HG02588 (cell line): ENCODE results near the gene CAP1.
A peak's percentile ranks its signal among the peaks of the same experiment; 100 is the strongest.

Experiments
- ATAC-seq: cut with Tn5 transposase; IDR thresholded peaks from one replicate; pipeline ENCODE4 v1.9.1; 2021; ENCODE audit warnings: mild to moderate bottlenecking, moderate library complexity; ENCODE audit not compliant: unreplicated experiment

Gene CAP1

GRCh38 chr1:40094466-40095110 lies 54.1 kb downstream of the CAP1 start:
- no peak for ATAC-seq

DNA sequence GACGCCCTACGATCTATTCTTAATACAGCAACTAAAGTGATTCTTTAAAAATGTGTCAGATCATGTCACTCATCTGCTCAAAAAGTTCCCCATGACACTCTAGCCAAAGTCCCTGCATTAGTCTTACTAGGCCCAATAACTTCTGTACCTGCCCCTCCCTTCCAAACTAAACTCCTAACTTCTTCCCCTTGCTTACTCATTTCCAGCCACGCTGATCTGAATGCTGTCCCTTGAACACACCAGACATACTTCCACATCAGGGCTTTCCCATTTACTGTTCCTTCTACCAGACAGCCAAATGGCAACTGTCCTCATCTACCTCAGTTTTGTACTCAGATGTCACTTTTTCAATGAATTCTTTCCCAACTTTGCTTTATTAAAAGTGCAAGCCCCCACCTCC lies 55.3 kb downstream of the CAP1 start:
- no peak for ATAC-seq

GRCh38 chr1:40096646-40096976 lies 56.1 kb downstream of the CAP1 start:
- ATAC-seq: peak; percentile 21

- ATAC-seq: peak; percentile 93
Observed at GRCh38 chr1:40096977-40097782, 56.7 kb downstream of the CAP1 start, which contains the start of gene PPT1. Gene PPT1, minus strand, starts transcription at chr1:40097252. Its CDS starts 14 bp downstream, at chr1:40097238.

DNA sequence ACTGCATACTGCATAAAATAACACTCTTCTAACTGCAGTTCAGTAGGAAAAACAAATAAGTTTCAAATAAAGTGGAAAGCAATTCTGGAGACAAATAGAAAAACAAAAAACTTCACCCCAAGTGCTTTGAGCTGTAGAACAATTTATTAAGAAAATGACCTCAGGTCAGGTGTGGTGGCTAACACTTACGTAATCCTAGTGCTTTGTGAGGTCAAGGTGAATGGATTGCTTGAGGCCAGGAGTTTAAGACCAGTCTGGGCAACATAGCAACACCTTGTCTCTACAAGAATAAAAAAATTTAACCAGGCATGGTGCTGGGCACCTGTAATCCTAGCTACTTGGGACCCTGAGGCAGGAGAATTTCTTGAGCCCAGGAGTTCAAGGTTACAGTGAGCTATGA lies 61.5 kb downstream of the CAP1 start:
- no peak for ATAC-seq

DNA sequence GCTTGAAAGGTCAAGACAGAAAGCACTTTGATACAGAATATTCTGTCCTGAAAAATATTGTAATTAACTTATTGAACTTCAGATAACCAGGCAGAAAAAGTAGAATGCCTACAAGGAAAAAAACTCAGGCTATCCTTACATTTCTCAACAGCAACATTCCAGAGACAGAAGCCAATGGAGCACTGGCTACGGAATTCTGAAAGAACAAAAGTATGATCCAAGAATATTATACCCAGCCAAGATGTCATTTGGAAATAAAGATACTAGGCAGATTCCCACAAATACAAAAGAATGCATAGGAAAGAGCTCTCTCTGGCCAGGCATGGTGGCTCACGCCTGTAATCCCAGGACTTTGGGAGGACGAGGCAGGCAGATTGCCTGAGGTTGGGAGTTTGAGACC lies 62.4 kb downstream of the CAP1 start:
- no peak for ATAC-seq

DNA sequence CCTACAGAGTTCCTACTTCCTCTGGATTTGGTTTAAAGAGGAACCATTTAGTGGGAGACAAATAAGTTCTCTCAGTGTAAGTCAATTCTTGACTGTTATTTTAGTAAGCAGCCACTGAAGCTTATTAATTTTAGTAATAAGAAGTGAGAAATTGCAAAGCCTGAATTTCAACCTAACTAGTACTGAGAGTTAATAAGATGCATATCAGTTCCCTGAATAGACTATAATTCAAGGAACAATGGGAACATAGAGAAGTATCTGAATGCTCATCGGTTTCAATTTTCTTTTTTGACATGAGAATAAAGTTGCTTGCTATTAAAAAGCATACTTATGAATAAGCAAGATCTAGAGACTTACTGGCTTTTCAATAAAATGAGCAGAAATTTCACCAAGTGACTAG lies 64.5 kb downstream of the CAP1 start:
- ATAC-seq: no peak

DNA sequence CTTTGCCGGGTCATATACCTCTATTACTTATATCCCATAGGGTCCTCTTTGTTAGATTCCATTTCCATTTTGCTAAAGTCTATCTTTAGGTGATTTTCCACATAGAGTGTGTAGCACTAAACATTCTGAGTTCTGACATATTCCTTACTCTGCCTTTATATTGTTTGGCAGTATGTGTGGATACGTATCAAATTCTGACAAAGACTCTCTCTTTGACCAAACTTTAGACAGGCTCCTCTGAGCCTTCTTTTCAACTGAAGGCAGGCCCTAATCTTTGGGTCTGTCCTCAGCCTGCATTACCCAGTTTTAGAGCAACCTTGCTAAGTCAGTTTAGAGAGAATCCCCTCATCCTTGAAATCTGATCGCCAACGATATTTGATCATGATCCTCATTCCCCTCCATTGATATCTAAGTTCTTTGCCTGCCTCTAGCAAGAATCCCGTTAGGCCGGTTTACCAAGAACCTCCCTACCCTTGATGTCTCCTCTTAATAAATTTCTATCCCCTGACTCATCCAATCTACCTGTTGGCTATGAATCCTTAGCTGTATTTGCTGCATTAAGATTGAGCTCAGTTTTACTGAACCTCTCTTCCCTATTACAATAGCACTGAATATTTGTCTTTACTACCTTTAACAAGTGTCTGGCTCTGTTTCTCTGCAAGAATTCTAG lies 66.9 kb downstream of the CAP1 start:
- ATAC-seq: no peak

- no peak for ATAC-seq
Observed at GRCh38 chr1:40110389-40110788, 69.9 kb downstream of the CAP1 start.

DNA sequence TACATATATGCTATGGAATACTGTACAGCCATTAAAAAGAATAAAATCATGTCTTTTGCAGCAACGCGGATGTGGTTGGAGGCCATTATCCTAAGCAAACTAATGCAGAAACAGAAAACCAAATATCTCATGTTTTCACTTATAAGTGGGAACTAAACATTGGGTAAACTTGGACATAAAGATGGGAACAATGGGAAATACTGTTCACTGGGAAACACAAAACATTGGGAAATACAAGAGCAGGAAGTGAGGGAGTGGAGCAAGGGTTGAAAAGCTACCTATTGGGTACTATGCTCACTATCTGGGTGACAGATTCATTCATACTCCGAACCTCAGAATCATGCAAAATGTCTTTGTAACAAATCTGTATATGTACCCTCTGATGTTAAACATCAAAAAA lies 73.9 kb downstream of the CAP1 start:
- ATAC-seq: no peak

DNA sequence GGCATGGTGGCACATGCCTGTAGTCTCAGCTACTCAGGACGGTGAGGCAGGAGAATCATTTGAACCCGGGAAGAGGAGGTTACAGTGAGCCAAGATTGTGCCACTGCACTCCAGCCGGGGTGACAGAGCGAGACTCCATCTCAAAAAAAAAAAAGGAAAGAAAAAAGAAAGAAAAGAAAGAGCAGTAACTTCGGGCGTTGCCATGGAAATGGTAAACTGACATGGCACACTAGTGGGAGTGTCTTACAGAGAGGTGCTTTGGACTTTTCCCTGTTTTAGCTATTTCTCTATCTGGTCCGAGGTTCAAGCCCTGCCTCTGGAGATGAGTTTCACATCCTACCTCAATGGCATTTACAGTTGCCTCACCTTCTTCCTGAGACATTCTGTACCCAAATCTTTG lies 79.6 kb downstream of the CAP1 start:
- ATAC-seq: no peak
